Vagina (tissue), 2 donors: ENCODE data around the gene FAM110C. TPM values are rescaled to one million over a fixed set of nuclear protein-coding genes. Genes with fewer than 3 reads are reported as not detected.
A peak's percentile ranks its signal among the peaks of the same experiment; 100 is the strongest.

Experiments used
- DNase-seq, 2 donors: peaks; one replicate each; pipeline ENCODE4 v3.0.0-alpha.2; 2017; ENCODE audit errors: extremely low spot score in 2 of 2
- H3K27ac ChIP-seq: fragments of 200-600 bp; sonication (generic); one replicate; pipeline ENCODE4 v1.5.1; 2019
- H3K27me3 ChIP-seq: fragments of 200-600 bp; sonication (generic); one replicate; pipeline ENCODE4 v1.5.1; 2019
- H3K36me3 ChIP-seq, 2 donors: fragments of 200-600 bp; sonication (generic); one replicate each; pipeline ENCODE4 v1.5.1; 2017 to 2019
- H3K4me1 ChIP-seq: fragments of 200-600 bp; sonication (generic); one replicate; pipeline ENCODE4 v1.5.1; 2019
- H3K4me3 ChIP-seq, 2 donors: fragments of 200-600 bp; sonication (generic); 1 replicate in 1 of 2; 2 replicates in 1 of 2; pipeline ENCODE4 v1.5.1; 2016 to 2019
- H3K9me3 ChIP-seq: fragments of 200-600 bp; sonication (generic); one replicate; pipeline ENCODE4 v1.5.1; 2019
- POLR2A ChIP-seq, 2 donors: fragments of 450-650 bp; IDR thresholded peaks; one replicate each; pipeline ENCODE4 v1.6.1; 2017; ENCODE audit warnings: antibody characterized with exemption in 2 of 2, mild to moderate bottlenecking in 2 of 2, moderate library complexity in 2 of 2
- POLR2AphosphoS5 ChIP-seq, 2 donors: sonication (generic); formaldehyde crosslinking; IDR thresholded peaks; one replicate each; pipeline ENCODE4 v1.9.0; 2017; ENCODE audit warnings: antibody characterized with exemption in 2 of 2, mild to moderate bottlenecking in 2 of 2, low read depth in 1 of 2; ENCODE audit not compliant: insufficient read depth in 1 of 2
- intact Hi-C: fragments of 100-400 bp; cut with DNase I; formaldehyde crosslinking; loops from one replicate; pipeline ENCODE4 v1.15.1; 2023
- total RNA-seq: library from RNA; depleted of rRNA; stranded (reverse); fragments of >200 nt; gene quantifications from one replicate; pipeline ENCODE4 v1.2.3, GENCODE V29; 2016
- TF ChIP-seq, protein P1 (sequence below), 3 experiments: fragments of 450-650 bp in 2 of 3; fragments of 200-600 bp in 1 of 3; sonication (generic) in 1 of 3; IDR thresholded peaks; one replicate each; pipeline ENCODE4 v1.5.1; 2017 to 2019; ENCODE audit warnings: antibody characterized with exemption in 3 of 3, mild to moderate bottlenecking in 2 of 3, moderate library complexity in 2 of 3

FAM110C gene
- total RNA-seq, 1 donor from 2014 or later = 27.3 TPM

DNA sequence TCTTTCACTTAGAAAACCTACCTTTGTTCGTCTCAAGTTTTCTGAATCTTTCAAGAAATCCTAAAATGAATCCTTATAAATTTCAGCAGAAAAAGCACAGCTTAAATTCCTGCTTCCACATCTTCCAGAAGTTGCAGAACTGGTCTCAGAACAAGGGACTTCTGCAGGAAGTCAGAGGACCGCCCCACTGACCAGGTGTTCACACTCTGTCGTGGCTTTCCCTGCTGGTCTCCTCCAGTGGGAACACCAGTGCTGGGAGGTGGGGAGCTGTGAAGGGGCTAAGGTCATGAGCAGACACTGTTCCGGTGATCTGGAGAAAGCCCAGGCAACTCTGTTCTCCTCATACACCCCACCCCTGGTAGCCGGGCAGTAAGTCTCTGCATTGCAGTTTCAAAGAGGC lies 3.5 kb downstream of the FAM110C start:
- TF ChIP-seq, protein P1, sequence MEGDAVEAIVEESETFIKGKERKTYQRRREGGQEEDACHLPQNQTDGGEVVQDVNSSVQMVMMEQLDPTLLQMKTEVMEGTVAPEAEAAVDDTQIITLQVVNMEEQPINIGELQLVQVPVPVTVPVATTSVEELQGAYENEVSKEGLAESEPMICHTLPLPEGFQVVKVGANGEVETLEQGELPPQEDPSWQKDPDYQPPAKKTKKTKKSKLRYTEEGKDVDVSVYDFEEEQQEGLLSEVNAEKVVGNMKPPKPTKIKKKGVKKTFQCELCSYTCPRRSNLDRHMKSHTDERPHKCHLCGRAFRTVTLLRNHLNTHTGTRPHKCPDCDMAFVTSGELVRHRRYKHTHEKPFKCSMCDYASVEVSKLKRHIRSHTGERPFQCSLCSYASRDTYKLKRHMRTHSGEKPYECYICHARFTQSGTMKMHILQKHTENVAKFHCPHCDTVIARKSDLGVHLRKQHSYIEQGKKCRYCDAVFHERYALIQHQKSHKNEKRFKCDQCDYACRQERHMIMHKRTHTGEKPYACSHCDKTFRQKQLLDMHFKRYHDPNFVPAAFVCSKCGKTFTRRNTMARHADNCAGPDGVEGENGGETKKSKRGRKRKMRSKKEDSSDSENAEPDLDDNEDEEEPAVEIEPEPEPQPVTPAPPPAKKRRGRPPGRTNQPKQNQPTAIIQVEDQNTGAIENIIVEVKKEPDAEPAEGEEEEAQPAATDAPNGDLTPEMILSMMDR (IDR thresholded peaks at IDR 0.05) = no peak
- TF ChIP-seq POLR2AphosphoS5 (IDR thresholded peaks at IDR 0.05; ENCODE audit: insufficient read depth in 1 of 2, low read depth in 1 of 2) (no peak), POLR2A (IDR thresholded peaks at IDR 0.05) (no peak)
- peaks cover 9% of the 10 kb centered on the region for H3K4me1 ChIP-seq
- H3K9me3 ChIP-seq = no peaks in the 10 kb centered on the region
- H3K36me3 ChIP-seq = no peaks in the 10 kb centered on the region
- H3K4me3 ChIP-seq = peak overlapping the region in 1 of 2 donors; percentile 58
- no peaks in the 10 kb centered on the region for H3K27me3 ChIP-seq
- DNase-seq = no peak
- intact Hi-C loops = no loop called here
- H3K27ac ChIP-seq = no peak overlapping the region

DNA sequence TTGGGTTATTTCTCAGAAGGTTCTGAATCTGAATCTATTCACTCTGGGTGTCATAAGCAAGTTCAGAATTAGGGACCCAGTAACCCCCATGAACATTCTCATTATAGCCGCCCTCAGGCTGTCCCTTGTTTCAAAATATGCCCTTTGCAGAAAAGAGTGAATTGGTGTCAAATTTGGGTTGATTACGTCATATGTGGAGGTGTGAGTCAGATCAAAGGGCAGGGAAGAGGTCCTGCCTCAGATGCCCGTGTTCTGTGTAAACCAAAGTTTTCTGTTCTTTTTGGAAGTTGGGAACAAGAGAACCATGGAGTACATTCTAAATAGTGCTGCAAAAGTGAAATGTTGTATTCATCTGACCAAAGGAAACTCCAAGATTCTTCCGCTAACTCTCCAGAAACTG lies 5.8 kb downstream of the FAM110C start:
- no peak overlapping the region for H3K4me3 ChIP-seq
- no peaks in the 10 kb centered on the region for H3K36me3 ChIP-seq
- H3K27ac ChIP-seq = no peak overlapping the region
- H3K9me3 ChIP-seq = no peaks in the 10 kb centered on the region
- no peak for DNase-seq
- H3K4me1 ChIP-seq = peaks cover 5% of the 10 kb centered on the region
- H3K27me3 ChIP-seq = no peaks in the 10 kb centered on the region
- intact Hi-C loops = no loop called here
- TF ChIP-seq POLR2A (IDR thresholded peaks at IDR 0.05) (no peak), POLR2AphosphoS5 (IDR thresholded peaks at IDR 0.05; ENCODE audit: insufficient read depth in 1 of 2, low read depth in 1 of 2) (no peak)
- TF ChIP-seq, protein P1 (IDR thresholded peaks at IDR 0.05) = no peak

DNA sequence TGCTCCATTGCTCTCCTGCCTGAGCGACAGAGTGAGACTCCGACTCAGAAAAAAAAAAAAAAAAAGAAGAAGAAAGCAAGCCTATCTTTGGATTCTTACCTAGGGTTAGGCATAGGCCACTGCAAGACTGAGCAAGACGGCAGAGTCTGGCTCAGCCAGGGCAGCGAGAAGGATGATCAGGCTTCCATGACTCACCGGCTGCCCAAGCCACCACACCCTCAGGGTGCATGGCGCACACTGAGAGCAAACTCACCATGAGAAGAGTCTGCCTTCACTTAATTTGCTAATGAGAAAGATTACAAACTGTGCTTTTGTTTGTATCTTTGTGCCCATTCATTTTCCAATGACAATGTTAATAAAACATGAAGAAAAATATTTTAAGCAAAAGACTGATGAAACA lies 8.2 kb downstream of the FAM110C start:
- no peaks in the 10 kb centered on the region for H3K9me3 ChIP-seq
- no peak overlapping the region for H3K4me3 ChIP-seq
- no peak for DNase-seq
- intact Hi-C loops = no loop called here
- peaks cover 5% of the 10 kb centered on the region for H3K4me1 ChIP-seq
- no peaks in the 10 kb centered on the region for H3K27me3 ChIP-seq
- no peaks in the 10 kb centered on the region for H3K36me3 ChIP-seq
- H3K27ac ChIP-seq = no peak overlapping the region
- peak in 1 of 2 donors; percentile 53 for TF ChIP-seq POLR2AphosphoS5 (IDR thresholded peaks at IDR 0.05; ENCODE audit: insufficient read depth in 1 of 2, low read depth in 1 of 2)
- TF ChIP-seq, protein P1 (IDR thresholded peaks at IDR 0.05) = no peak

DNA sequence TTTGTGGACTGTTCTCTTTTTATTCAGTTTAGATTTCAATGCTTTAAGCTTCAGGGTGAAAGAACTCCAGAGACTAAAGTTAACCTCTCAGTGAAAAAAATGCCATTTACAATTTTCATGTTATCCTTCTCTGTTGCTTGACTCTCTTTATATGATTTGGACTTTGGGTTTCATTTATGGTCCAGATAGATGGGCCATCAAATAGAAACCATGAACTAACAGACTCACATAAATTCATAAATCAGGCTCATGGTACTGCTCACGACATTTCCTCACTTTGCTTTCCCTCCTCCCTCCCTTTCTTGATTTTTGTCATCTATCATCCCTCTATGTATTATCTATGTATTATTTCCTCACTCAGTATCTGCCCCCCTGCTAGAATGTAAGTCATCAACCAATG lies 10.0 kb downstream of the FAM110C start:
- no peak overlapping the region for H3K27ac ChIP-seq
- no peaks in the 10 kb centered on the region for H3K9me3 ChIP-seq
- DNase-seq = no peak
- peaks cover 5% of the 10 kb centered on the region for H3K4me1 ChIP-seq
- no peaks in the 10 kb centered on the region for H3K36me3 ChIP-seq
- no peak overlapping the region for H3K4me3 ChIP-seq
- intact Hi-C loops = no loop called here
- H3K27me3 ChIP-seq = no peaks in the 10 kb centered on the region
- TF ChIP-seq POLR2A (IDR thresholded peaks at IDR 0.05) = no peak
- no peak for TF ChIP-seq POLR2AphosphoS5 (IDR thresholded peaks at IDR 0.05; ENCODE audit: insufficient read depth in 1 of 2, low read depth in 1 of 2)
- TF ChIP-seq, protein P1 (IDR thresholded peaks at IDR 0.05) = no peak

DNA sequence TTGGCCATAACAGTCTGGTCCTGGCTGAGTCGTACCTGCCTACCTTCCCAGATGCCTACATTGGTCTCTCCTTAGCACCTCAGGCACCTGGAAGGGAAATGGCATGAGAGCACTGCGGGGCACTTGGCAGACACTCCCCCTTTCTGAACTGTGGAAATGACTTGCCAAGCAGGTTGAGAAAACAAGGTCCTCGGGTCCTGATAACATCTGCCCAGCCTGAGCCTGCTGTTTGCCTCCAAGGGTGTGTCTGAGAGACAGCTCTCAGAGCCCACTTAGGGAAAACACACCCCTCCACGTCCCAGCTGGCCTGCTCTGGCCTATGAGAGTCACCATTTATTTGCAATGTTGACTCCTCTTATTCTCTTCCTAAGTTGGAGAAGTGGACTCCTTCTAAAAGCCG lies 10.5 kb downstream of the FAM110C start:
- no peak for DNase-seq
- intact Hi-C loops = no loop called here
- H3K27ac ChIP-seq = peak overlapping the region; percentile 13
- H3K4me1 ChIP-seq = peaks cover 5% of the 10 kb centered on the region
- H3K27me3 ChIP-seq = no peaks in the 10 kb centered on the region
- H3K4me3 ChIP-seq = no peak overlapping the region
- TF ChIP-seq, protein P1 (IDR thresholded peaks at IDR 0.05) = no peak
- TF ChIP-seq POLR2AphosphoS5 (IDR thresholded peaks at IDR 0.05; ENCODE audit: insufficient read depth in 1 of 2, low read depth in 1 of 2) (no peak), POLR2A (IDR thresholded peaks at IDR 0.05) (no peak)
- H3K36me3 ChIP-seq = no peaks in the 10 kb centered on the region
- no peaks in the 10 kb centered on the region for H3K9me3 ChIP-seq
